ENCODE data around the gene NEK4. TPM values are rescaled to one million over a fixed set of nuclear protein-coding genes. Genes with fewer than 3 reads are reported as not detected.
A peak's percentile ranks its signal among the peaks of the same experiment; 100 is the strongest.

The NEK4 gene
- total and polyA plus RNA-seq, 2 of the 13 experiments (the other 11 are each of a cell fraction or from before 2014, with no cell fraction given) = 16.5 to 38.0 TPM

DNA sequence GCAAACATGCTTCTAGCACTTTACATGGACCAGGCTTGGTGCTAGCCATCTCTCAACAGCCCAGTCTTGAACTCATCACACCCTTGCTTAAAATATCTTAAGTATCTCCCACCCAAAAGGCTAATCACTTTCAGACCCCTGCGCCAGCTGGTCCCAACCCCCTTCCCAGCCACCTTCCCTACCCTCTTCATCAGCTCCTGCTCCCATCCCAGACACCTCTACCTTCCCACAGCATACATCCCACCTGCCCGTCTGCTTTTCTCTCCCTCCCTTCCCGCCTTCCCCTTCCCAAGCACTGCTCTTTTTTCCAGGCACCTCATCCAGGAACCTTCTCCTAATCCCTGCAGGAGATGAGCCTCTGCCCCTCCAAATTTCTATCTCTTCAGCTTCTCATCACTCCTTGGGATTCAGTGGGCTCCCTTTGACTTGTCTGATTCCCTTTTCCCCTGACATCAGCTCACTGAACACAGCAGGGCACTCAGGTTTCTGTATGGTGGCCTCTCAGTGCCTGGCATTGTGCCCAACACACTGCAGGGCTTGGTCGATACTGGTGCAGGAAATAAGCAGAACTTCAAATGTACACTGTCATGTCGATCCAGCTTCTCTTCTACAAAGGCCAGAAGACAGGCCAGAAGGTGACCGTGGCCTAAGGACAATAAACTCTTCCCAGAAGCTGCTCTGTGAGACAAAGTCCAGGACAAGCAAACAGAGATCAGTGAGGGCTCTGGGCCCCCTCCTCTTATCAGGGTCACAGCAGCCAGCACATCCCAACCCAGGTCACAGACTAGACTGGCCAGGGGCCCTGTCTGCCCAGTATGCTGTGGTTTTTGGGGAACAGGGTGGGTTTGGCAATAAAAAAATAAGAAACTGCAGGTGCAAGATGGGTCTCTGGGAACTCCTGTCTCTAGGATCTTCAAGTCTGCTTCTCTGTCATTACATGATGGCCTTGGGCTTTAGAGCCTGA lies 4.4 kb upstream of the NEK4 start (continued):
- TF ChIP-seq ZNF646 (CRISPR knock-in tag; IDR thresholded peaks at IDR 0.05) = no peak
- TF ChIP-seq, protein P1, sequence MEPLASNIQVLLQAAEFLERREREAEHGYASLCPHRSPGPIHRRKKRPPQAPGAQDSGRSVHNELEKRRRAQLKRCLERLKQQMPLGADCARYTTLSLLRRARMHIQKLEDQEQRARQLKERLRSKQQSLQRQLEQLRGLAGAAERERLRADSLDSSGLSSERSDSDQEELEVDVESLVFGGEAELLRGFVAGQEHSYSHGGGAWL (CRISPR knock-in tag; IDR thresholded peaks at IDR 0.05) = no peak
- TF ChIP-seq, protein P2, sequence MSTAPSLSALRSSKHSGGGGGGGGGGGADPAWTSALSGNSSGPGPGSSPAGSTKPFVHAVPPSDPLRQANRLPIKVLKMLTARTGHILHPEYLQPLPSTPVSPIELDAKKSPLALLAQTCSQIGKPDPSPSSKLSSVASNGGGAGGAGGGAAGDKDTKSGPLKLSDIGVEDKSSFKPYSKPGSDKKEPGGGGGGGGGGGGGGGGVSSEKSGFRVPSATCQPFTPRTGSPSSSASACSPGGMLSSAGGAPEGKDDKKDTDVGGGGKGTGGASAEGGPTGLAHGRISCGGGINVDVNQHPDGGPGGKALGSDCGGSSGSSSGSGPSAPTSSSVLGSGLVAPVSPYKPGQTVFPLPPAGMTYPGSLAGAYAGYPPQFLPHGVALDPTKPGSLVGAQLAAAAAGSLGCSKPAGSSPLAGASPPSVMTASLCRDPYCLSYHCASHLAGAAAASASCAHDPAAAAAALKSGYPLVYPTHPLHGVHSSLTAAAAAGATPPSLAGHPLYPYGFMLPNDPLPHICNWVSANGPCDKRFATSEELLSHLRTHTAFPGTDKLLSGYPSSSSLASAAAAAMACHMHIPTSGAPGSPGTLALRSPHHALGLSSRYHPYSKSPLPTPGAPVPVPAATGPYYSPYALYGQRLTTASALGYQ (CRISPR knock-in tag; IDR thresholded peaks at IDR 0.05) = peak; percentile 89; the same call in 1 of the 2 replicates
- TF ChIP-seq TCF7 (IDR thresholded peaks at IDR 0.05; ENCODE audit: low read depth) = peak; percentile 80
- TF ChIP-seq THAP8 (CRISPR knock-in tag; IDR thresholded peaks at IDR 0.05; ENCODE audit: borderline replicate concordance) = no peak
- 0 out of 2 replicates have a peak, but pooled peaks have one; percentile 52 for TF ChIP-seq ZNF224 (CRISPR knock-in tag; IDR thresholded peaks at IDR 0.05)
- peak; percentile 94; the same call in 1 of the 2 replicates for TF ChIP-seq DPF2 (CRISPR knock-in tag; IDR thresholded peaks at IDR 0.05; ENCODE audit: borderline replicate concordance, low read depth)
- 0 out of 2 replicates have a peak, but pooled peaks have one; percentile 67 for TF ChIP-seq ZNF589 (CRISPR knock-in tag; conservative IDR thresholded peaks at IDR 0.05)
- TF ChIP-seq GZF1 (CRISPR knock-in tag; IDR thresholded peaks at IDR 0.05) = no peak
- no peak for TF ChIP-seq GFI1 (CRISPR knock-in tag; IDR thresholded peaks at IDR 0.05; ENCODE audit: borderline replicate concordance)
- TF ChIP-seq, protein P3, sequence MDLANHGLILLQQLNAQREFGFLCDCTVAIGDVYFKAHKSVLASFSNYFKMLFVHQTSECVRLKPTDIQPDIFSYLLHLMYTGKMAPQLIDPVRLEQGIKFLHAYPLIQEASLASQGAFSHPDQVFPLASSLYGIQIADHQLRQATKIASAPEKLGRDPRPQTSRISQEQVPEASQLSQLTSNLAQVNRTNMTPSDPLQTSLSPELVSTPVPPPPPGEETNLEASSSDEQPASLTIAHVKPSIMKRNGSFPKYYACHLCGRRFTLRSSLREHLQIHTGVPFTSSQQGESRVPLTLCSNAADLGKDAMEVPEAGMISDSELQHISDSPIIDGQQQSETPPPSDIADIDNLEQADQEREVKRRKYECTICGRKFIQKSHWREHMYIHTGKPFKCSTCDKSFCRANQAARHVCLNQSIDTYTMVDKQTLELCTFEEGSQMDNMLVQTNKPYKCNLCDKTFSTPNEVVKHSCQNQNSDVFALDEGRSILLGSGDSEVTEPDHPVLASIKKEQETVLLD (CRISPR knock-in tag; IDR thresholded peaks at IDR 0.05; ENCODE audit: low read depth) = no peak
- TF ChIP-seq SP140L (CRISPR knock-in tag; IDR thresholded peaks at IDR 0.05; ENCODE audit: borderline replicate concordance) = no peak
- TF ChIP-seq, protein P4, sequence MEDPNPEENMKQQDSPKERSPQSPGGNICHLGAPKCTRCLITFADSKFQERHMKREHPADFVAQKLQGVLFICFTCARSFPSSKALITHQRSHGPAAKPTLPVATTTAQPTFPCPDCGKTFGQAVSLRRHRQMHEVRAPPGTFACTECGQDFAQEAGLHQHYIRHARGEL (CRISPR knock-in tag; IDR thresholded peaks at IDR 0.05) = no peak
- no peak for TF ChIP-seq SUZ12 (IDR thresholded peaks at IDR 0.05; ENCODE audit: low read depth, low read length)
- TF ChIP-seq TSC22D2 (CRISPR knock-in tag; IDR thresholded peaks at IDR 0.05; ENCODE audit: borderline replicate concordance) = no peak
- peak; percentile 82 for TF ChIP-seq PPARG (CRISPR knock-in tag; conservative IDR thresholded peaks at IDR 0.05)

All from HepG2 (cell line).